Measurements from ENCODE around the gene ANO1.

The ANO1 gene

DNA sequence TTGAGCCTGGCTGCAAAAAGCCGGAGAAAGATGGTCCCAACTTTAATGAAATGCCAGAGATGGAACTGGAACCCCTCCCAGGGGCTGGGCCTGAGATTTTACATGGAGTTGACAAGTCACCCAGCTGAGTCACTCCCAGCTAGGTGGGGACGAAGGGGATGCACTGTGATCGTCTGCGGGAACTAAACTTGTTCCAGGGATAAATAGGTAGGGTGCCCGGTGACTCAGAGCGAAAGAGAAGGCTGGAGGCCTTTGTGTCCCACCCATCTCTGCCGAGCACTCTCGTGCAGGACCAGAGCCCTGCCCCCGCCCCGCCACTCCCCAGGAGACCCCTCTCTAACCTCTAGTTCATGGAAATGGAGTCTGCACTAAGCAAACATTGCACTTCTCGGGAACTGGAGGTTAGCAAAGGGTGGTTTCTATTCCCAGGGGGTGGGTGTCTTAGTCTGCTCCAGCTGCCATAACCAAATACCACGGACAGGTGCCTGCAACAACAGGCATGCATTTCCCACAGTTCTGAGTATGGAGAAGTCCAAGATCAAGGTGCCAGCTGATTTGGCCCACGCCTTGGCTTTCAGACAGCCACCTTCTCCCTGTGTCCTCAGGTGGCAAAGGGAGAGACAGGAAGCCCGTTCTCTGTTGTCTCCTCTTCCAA, 64.2 kb downstream of the ANO1 start:
- no peak for DNase-seq

DNA sequence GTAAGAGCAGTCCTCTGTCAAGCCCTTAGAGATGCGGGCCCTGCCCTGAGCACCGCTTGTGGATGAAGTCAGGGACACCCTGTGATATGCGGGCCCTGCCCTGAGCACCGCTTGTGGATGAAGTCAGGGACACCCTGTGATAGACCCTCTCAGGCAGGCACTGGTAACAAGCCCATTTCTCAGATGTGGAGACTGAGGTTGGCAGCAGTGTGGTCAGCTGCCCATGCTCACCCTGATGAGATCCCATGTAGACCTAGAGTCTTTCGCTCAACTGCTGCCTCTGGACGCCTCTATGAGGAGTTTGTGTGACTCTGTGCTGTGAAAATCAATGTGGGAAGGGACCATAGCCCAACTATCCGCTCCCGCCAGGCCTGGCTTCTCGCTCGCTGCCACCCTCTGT, 66.1 kb downstream of the ANO1 start:
- no peak for DNase-seq

DNA sequence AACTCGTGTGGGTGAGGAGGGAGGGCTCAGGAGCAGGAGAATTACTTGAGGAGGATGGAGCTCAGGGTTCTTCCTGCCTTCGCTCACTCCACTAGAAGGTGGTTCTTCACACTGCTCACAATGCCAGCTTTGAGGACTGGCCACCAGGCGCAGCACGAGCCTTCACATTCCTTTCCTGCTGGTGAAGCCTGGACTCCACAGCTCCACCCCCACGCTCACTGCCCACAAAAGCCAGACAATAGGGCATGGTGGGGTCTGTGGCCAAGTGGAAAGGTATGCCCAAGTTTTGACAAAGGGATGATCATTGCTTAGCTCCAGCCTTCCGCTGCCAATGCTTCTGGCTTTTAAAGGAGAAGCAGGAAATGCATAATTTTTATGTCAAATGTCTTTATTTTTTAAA, 67.0 kb downstream of the ANO1 start:
- DNase-seq = no peak

DNA sequence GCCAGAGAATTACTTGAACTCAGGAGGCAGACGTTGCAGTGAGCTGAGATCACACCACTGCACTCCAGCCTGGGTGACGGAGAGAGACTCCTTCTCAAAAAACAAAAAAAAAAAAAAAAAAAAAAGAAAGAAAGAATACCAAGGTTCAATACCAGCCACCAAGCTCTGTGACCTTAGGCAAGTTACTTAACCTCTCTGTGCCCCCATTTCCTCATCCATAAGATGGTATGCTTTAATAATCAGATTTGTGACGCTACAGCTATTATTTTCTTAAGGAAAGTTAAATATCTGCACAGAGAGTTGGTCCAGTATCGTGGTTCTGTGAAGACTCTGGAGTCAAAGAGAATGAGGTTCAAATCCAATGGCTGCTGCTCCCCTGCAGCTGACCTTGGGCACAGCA, 67.7 kb downstream of the ANO1 start:
- DNase-seq = no peak

DNA sequence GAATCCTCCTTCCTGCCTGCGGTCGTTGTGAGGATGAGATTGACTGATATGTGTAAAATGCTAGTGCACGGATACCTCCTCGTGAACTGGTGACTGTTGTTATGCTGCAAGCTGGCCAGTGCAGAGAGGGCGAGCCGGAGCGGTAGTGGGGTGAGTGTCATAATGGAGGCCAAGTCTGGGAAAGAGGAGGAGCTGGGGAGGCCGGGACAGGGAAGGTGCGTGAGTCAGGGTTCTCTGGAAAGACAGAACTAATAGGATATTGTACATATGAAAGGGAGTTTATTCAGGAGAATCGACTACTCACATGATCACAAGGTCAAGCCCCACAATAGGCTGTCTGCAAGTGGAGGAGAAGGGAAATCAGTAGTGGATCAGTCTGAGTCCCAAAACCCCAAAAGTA, 68.2 kb downstream of the ANO1 start:
- DNase-seq = no peak

DNA sequence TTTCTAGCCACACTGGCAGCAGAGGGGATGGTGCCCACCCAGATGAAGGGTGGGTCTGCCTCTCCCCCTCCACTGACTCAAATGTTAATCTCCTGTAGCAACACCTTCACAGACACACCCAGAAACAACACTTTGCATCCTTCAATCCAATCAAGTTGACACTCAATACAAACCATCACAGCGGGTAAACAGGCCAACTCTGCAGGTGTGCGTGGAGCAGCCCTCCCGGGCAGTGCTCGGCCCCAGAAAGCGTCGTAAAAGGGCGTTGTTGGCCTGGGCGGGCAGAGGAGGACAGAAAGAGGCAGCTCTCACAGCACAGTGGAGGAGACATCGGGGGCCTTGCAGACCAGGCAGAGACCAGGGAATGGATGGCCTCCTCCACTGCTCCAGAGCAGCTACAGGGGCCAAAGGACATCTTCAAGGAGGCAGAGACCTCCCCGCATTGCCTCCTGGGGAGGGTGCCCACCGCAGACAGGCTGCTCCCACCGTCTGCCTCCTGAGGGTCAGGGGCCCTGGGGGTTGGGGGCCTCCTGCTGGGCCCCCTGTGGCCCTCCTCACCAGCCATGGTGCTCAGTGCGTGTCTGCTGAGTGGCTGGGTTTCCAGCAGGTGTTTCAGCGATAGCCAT, 68.9 kb downstream of the ANO1 start:
- no peak for DNase-seq

DNA sequence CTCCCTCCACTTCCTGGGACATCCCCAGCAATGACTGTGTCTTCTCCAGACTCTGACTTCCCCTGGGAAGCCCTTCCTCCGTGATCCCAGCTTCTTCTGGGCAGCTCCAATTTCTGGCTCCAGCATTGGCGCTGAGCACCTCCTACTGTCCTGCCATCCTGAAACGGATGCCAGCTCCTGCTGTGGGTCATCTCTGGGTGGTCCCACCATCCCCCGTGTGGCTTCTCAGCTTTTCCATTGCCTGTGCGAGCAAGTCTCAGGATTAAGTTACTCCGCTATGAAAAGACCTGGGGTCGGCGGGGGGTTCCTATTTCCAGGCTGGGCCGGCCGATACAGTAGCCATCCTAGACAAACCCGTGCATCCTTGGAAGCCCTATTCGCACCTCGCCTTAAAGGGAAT, 69.6 kb downstream of the ANO1 start:
- DNase-seq = no peak

DNA sequence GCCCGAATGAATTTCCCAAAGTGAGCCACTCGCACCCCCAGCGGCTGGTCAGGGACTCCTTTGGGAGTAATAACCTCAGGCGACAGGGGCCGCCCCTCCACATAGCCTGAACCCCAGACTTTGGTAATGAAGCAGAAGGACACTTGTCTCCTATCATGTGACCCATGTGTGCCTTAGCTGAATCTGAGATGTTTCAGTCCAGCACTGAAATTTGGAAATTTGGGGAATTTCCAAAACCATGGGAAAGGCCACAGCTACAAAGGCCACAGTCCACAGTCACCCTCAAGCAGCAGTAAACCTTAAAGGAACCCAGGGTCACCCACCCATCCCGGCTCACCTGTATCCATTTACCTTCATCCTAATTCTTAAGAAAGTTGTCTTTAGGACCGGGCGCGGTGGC, 73.6 kb downstream of the ANO1 start:
- DNase-seq = no peak

DNA sequence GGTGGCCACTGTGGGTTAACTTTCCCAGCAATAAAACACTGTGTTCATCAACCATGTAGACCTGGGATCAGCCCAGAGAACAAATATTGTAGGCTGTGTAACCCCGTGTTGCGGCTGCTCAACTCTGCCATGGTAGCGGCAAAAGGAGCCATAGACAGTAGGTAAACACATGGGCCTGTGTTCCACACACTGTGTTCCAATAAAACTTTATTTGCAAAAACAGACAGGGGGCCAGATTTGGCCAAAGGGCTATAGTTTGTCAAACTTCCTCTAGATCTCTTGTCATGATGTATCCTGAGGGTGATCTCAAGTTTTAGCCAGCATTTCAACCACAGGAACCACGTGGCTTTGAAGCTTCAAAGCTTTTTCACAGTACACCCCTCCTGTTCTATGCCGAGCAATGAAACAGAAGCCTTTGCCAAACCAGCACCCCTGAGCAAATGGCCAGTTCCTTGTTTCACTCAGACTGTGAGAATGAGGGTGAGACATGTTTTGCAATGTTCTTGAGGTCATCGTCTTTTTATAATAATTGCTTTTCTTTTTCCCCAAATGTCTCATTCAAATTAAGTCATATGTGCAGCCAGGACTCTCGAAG, 75.1 kb downstream of the ANO1 start:
- DNase-seq = no peak

DNA sequence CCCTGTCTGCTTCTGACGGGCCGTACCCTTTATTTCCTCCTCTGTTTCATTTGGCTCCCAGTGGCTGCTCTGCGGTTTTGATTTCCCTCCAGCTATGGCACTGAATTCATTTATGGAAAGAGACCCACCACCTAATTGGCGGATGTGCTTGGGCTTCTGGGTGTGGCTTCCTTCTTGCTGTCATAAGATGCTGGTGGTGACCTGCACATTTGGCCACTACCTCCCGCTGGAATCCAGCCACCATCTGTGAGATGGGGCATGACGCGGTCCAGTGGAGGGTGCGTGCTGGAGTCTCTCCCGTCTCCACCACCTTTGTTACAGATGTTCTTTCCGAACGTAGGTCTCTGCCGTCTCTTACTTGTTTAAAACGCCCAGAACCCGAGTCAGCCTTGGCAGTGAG, 77.3 kb downstream of the ANO1 start:
- DNase-seq = no peak

DNA sequence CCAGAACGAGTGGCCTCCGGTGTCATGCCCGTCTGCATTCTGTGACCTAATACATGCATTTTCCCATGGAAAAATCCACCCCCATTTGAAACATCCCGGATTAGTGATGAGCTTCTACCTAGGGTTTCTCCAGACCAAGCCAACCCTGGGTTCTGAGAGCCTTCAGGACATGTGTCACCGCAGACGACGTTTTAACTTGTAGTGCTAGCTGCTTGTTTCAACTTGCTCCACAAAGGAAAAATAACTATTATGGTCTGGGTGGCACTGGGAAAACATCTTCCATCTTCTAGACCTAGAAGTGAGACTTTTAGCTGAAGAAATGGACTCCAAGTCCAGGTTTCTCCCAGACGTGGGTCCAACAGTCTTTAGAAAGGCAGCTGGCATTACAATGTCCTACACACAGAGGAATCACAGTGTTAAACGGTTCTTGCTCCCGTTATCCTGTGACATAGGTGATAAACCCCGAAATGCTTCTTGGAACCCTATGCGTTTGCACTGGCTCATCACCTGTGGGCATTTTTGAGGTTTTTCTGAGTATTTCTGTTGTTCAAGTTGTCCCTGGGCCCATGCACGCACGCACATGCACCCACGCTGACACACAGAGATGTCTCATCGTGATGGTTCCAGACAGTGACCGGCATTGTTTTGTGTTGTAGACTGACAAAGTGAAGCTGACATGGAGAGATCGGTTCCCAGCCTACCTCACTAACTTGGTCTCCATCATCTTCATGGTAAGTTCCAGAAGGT, 78.3 kb downstream of the ANO1 start:
- no peak for DNase-seq

DNA sequence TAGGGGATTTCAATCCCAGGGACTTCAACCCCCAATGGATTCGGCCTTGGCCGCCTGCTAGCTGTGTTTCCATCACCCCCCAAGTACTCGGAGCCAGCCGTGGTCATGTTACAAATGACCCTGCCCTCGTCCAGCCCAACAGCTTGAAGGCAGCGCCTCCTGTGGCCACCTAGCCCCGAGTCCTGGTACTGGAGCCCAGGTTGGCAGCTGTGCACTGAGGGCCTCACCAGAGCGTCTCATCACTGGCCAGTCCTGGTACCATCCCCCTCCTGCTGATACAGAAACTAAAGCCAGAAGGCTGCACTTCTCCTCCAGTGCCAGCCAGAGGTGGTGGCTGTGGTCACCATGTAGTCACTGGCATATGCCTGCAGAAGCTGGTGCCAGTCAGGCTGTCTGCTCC, 80.1 kb downstream of the ANO1 start:
- no peak for DNase-seq

DNA sequence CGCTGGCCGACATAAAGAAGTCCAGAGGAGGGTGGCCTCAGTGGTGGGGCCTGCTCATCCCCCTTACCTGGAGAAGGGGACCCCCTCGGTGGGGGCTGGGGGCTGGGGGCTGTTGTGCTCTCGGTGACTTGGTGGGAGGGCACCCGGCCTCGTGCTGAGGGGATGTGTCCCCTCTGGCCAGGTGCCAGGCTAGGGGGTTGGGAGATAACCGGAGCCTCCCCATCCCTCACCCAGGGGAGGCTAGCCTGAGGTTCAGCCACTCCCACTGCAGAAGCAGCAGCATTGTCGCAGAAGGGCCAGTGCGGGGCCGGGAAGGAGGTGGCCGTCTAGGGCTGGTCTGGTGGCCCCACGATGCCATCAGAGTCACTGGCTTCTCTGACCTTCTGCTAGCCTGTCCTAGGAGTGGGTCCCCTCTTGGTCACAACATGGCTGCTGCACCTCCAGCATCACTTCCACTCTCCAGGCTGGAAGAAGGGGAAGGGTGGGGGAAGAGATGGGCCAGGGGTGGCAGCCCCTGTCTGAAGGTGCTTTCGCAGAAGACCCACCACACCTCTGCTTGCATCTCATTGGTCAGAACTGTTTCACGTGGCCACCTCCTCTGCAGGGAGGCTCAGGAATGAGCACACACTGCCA, 80.8 kb downstream of the ANO1 start:
- no peak for DNase-seq

DNA sequence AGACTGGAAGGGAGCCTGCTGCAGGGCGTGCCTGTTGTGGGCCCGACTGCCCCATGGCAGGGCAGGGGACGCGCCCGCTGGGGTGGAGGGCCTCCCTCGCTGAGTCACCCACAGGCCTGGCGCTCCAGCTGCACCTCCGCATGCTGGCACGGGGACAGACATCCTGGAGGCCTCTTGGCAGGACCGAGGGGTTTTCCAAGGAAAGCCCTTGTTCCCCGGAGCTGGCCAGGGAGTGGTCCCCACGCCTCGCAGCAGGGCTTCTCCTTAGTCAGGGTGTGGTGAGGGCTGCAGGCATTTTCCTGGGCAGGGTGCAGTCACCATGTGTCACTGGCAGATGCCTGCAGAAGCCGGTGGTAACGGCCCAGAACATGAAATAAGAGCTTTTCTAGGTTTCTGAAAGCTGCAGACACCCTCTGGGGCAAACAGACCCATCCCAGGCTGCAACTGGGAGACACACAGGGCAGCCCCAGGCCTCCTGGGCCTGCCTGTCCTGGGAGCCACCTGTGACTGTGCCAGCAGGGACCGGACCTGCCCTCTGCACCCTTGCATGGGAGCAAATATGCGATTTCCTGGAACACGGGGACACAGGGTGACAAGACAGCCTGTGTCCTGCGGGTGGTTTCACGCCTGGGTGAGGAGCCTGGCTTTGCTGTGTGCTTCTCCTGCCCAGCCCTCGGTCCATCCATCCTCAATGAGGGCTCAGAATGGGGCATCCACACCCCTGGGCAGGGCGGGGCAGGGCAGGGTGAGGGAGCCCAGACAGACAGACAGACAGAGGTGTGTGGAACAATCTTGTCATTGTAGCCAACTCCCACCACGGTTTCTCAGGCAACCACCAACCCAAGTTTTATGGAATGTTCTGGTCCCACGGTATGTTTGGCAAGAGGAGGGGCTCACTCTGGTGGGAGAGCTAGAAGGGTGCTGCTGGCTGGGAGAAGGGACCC, 81.8 kb downstream of the ANO1 start:
- DNase-seq = no peak

DNA sequence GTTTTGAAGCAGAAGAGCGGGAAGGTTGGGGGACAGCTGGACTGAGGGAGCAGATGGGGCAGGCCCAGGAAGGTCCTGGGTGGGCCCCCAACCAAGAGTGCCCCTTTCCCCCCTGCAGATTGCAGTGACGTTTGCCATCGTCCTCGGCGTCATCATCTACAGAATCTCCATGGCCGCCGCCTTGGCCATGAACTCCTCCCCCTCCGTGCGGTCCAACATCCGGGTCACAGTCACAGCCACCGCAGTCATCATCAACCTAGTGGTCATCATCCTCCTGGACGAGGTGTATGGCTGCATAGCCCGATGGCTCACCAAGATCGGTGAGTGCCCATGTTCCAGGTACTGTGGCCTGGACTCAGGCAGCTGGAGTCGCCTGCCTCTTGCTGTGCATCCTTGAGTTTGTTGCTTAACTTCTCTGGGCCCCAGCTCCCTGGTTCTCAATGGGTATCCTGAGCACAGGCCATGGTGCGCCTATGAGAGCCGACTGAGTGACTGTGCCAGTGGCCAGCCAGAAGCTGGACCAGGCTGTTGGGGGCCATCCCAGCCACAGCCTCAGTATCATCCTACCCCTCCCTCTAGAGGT, 83.0 kb downstream of the ANO1 start:
- no peak for DNase-seq

DNA sequence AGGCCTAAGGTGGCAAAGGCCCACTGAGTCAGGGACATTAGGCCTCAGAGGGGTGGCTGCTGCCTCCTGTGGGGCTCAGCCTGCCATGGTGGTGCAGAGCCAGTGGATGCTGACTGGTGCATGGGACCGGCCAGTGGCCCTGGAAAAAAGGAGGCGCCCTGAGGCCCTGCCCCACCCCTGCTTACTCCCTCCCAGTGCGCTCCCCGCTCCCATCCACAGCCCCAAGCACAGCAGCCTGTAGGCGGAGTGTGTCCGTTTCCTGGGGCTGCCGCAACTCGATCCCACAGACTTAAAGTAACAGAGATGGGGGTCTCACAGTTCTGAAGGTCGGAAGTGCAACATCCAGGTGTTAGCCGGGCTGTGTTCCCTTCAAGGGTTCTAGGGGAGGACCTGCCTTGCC, 86.6 kb downstream of the ANO1 start:
- no peak for DNase-seq

DNA sequence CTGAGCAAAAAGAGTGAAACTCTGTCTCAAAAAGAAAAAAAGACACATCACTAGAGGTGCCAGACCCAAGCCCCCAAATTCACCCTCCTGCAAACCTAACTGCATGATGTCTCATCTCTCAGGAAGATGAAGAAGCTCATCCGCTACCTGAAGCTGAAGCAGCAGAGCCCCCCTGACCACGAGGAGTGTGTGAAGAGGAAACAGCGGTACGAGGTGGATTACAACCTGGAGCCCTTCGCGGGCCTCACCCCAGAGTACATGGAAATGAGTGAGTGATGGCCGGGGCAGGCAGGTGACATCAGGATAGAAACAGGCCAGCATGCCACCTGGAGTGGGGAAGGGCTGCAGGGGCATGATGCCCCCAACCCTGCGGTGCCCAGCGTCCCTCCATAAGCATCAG, 89.0 kb downstream of the ANO1 start:
- no peak for DNase-seq

DNA sequence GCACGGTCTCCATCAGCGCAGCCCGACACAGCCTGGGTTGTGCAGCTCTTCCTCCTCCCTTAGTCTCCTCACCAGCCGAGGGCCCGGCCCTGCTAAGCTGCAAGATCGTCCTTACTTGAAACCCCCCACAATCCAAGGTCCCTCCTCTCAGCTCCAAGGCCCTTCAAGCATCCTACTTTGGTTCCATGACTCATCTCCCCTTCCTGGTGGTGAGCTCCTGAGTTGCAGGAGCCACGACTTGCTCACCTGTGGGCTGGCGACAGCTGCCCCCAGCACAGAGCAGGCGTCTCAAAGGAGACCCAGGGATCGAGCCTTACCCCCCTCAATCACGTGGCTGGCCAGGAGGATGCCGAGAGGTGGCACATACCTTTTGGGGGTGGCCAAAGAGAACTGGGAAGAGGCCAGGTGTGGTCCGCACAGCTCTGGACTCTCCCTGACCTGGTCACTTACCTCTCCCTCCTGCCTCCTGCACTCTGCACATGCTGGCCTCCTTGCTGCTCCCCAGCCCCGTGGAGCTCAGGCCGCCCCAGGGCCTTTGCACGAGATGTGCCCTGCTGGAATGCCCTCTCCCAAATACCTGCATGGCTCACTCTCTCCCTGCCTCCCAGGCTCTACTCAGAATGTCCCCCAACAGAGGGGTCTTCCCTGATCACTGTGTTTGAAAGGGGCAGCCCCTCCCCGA, 89.7 kb downstream of the ANO1 start:
- DNase-seq = no peak

DNA sequence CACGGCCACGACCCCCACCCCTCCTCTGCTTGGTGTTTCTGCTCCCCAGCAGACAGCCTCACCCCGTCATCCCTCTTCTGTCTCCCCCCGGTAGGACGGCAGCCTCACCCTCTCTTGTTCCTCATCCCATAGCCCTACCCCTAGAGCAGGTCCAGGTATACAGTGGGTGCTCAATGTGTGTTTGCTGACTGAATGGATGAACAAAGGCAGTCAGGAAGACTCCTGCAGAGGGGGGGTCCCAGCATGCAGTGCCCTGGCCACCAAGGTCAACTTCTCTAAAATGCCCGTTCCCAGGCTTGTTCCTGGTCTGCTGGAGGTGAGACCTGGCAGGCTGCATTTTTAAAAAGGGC, 90.3 kb downstream of the ANO1 start:
- DNase-seq = no peak

DNA sequence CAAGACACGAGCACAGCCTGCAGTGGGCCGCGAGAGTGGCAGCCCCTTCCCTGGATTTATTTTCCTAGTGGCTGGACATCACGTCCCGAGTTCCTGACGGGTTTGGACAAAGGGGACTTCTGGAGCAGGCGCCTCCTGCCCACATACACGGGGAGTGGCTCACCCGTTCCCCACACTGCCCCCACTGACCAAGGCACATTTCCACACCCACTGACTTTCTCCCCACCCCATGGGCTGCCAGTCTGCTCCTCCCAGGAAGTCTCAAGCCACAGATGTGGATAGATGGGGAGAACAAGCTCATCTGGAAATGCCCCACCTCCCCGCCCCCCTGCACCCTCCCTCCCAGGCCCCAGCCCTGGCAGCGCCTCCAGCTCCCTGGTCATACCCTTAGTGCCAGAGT, 91.0 kb downstream of the ANO1 start:
- no peak for DNase-seq

DNA sequence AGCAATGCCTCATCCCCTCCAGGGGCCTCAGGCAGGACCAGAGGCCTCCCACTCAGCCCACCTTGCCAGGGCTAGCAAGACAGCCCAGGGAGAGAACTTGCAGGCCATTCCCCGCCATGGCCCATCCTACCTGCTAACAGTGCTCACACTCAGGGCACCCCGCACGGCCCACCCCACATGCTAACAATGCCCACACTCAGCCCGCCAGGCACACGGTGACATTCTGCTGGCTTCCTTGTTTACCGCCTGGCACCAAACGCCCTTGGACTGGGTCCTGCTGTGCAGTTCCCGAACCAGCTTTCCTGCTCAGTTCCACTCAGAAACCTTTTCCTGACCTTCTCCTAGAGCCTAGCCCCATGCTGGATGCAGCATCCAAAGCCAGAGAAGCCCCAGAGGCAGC, 91.5 kb downstream of the ANO1 start:
- no peak for DNase-seq
